Ishikawa (cell line): ENCODE measurements around the gene SOX4.
A peak's percentile ranks its signal among the peaks of the same experiment; 100 is the strongest.

Experiments used
- CEBPB ChIP-seq: IDR thresholded peaks from 2 replicates; pipeline ENCODE4 v1.6.1; 2012
- CREB1 ChIP-seq: IDR thresholded peaks from 2 replicates; pipeline ENCODE4 v1.6.1; 2012; ENCODE audit warnings: low read depth
- EGR1 ChIP-seq: IDR thresholded peaks from 2 replicates; pipeline ENCODE4 v1.6.1; 2012
- EP300 ChIP-seq: IDR thresholded peaks from 2 replicates; pipeline ENCODE4 v1.6.1; 2012; ENCODE audit warnings: borderline replicate concordance
- FOXM1 ChIP-seq: IDR thresholded peaks from 2 replicates; pipeline ENCODE4 v1.6.1; 2012; ENCODE audit warnings: low read depth, borderline replicate concordance
- MAX ChIP-seq: IDR thresholded peaks from 2 replicates; pipeline ENCODE4 v1.6.1; 2012
- NFIC ChIP-seq: IDR thresholded peaks from 2 replicates; pipeline ENCODE4 v1.6.1; 2012
- RAD21 ChIP-seq: IDR thresholded peaks from 2 replicates; pipeline ENCODE4 v1.6.1; 2012; ENCODE audit warnings: low read depth
- REST ChIP-seq: IDR thresholded peaks from 2 replicates; pipeline ENCODE4 v1.6.1; 2012; ENCODE audit warnings: low read depth, mild to moderate bottlenecking
- TAF1 ChIP-seq: IDR thresholded peaks from 2 replicates; pipeline ENCODE4 v1.6.1; 2012; ENCODE audit warnings: low read depth, mild to moderate bottlenecking
- TCF12 ChIP-seq: IDR thresholded peaks from 2 replicates; pipeline ENCODE4 v1.6.1; 2012; ENCODE audit warnings: low read depth
- TEAD4 ChIP-seq: IDR thresholded peaks from 2 replicates; pipeline ENCODE4 v1.6.1; 2012
- USF1 ChIP-seq: IDR thresholded peaks from 2 replicates; pipeline ENCODE4 v1.6.1; 2012
- YY1 ChIP-seq: IDR thresholded peaks from 2 replicates; pipeline ENCODE4 v1.6.1; 2012; ENCODE audit warnings: low read depth
- ZBTB7A ChIP-seq: IDR thresholded peaks from 2 replicates; pipeline ENCODE4 v1.6.1; 2012; ENCODE audit warnings: low read depth

Gene SOX4

GRCh38 chr6:21588481-21589351, 4.8 kb upstream of the SOX4 start:
- TF ChIP-seq TAF1 (peak; percentile 37), YY1 (no peak)

- TF ChIP-seq USF1: no peak
- TF ChIP-seq EGR1: no peak
- no peak for TF ChIP-seq EP300
- no peak for TF ChIP-seq ZBTB7A
- TF ChIP-seq NFIC: no peak
- TF ChIP-seq CEBPB: no peak
- peak; percentile 83 for TF ChIP-seq RAD21
- TF ChIP-seq TAF1: no peak
- no peak for TF ChIP-seq YY1
- peak; percentile 30; the same call in 1 of the 2 replicates for TF ChIP-seq MAX
- no peak; the same call in 1 of the 2 replicates for TF ChIP-seq TCF12
- no peak for TF ChIP-seq TEAD4
- TF ChIP-seq REST: no peak
- no peak for TF ChIP-seq CREB1
These were observed 3.9 kb upstream of the SOX4 start for GRCh38 chr6:21589352-21590345.

- TF ChIP-seq CREB1: no peak
These were observed 3.2 kb upstream of the SOX4 start for GRCh38 chr6:21590346-21590745.

- no peak for TF ChIP-seq EGR1
These were observed 2.1 kb upstream of the SOX4 start for GRCh38 chr6:21591446-21591845.

GRCh38 chr6:21592953-21593352, 598 bp upstream of the SOX4 start:
- TF ChIP-seq TAF1 (no peak), NFIC (no peak), MAX (no peak), USF1 (no peak), TCF12 (no peak), EP300 (no peak), EGR1 (no peak), ZBTB7A (no peak), TEAD4 (no peak), REST (no peak), RAD21 (no peak), CEBPB (no peak), FOXM1 (no peak)

GRCh38 chr6:21593927-21594415, 420 bp downstream of the SOX4 start:
- 0 out of 2 replicates have a peak, but pooled peaks have one; percentile 1 for TF ChIP-seq NFIC
- TF ChIP-seq ZBTB7A: no peak; the same call in 1 of the 2 replicates
